NCI-H2227 (cell line): Measurements from ENCODE around the gene HOATZ.

ENCODE experiments used
- DNase-seq: peaks from one replicate; lab custom pipeline; 2025; ENCODE audit not compliant: unreplicated experiment; lab: John Stamatoyannopoulos, UW

HOATZ gene

DNA sequence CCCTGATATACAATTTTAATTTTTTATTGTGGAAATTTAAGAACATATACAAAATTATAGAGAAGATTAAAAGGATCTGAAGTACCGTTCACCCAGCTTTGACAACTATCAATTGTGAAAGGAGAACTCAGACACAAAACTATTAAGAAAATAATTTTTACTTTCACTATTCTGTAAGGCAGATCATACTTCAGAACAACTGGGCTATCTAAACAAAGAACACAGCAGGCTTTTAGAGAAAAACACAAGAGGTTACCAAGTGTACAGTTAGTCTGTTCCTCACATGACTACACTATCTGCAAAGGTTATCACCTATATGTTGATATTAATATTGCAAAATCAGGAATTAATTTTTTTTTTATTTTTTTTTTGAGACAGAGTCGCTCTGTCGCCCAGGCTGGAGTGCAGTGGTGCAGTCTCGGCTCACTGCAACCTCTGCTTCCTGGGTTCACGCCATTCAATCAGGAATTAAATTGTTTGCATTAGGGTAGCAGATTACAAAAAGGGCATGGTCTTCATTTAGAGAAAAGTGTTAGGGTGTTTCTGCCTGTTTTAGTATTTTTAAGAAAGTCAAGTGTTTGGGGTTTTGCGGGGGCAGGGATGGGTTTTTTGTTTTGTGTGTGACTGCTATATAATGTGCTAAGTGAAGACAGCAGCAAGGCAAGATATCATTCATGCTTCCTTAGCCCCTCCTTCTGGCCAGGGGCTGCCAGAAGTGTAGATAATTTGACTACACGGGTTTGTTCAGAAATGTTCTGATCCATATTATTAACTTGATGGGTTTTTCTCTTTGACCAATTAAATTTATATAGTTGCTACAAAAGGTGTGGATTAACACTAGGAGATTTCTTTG lies 60.0 kb downstream of the HOATZ start:
- DNase-seq: peak; percentile 5

DNA sequence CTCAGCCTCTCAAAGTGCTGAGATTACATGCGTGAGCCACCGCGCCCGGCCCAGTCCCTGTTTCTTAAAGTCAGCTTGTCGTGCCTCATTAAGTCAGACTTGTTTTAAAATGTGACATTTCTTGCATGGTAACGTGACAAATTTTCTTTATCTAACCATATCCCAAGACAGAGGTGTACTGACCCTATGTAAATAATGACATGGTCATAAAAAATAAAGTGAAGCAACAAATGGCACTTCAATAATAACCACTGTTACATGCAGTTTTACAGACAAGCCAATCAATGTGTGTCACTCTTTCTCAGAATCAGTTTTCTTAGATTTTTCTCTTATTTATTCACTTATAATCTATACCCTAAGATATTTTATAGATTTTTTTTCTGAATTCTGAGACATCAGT lies 61.2 kb downstream of the HOATZ start:
- no peak for DNase-seq

DNA sequence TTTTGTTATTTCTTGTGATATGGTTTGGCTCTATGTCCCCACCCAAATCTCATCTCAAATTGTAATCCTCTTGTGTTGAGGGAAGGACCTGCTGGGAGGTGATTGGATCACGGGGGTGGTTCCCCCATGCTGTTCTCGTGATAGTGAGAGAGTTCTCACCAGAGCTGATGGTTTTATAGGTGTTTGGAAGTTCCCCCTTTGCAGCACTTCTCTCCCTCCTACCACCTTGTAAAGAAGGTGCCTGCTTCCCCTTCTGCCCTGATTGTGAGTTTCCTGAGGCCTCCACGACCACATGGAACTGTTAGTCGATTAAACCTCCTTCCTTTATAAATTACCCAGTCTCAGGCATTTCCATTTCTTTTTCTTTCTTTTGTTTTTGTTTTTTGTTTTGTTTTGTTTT lies 63.2 kb downstream of the HOATZ start:
- no peak for DNase-seq

DNA sequence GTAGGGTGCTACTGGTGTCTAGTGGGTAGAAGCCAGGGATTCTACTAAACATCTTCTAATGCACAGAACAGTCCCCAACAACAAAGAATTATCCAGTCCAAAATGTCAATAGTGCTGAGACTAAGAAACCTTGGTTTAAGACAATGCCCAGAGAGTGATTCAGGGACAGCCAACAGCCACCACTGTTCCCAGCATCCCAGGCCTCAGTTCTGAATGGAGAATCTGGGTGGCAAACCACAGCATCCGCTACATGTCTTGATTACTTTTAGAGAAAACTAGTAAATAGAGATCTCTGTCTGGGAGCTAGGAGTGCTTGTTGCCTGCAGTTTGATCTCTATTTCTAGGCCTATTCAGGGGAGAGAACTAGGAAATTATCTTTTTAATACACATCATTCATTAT lies 66.8 kb downstream of the HOATZ start:
- no peak for DNase-seq

DNA sequence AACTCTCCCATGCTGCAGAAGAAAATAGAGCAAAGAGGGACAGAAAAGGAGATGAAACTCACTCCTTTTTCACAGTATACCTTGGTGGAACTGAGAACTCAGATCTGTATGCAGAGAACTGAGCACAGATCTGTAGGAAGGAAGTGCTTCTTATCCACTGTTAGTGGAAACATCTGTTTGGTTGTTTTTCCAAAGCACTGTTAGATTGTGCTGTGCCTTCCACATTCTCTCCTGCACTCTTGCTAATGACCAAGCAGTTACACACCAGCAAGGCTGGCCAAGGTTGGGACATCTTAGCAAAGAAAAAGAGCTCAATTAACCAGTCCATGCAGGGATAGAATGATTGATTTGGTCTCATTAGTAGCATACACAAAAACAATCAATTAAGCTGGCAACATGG lies 67.6 kb downstream of the HOATZ start:
- DNase-seq: no peak

DNA sequence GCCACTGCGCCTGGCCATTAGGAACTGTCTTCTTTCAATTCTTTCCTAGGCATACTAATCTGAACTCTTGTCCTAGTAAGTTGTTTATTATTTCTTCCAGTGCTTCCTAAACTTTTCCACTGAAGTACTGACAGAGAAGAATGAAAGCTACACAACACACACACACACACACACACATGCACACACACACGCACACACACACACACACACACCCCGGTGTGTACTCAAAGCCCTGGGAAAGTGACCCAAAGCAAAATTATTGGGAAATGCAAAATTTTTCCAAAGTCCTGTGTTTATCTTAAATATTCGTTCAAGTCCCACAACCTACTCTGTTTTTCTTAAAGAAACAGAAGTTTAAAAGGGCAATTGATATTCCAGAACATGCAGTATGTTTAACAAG lies 68.3 kb downstream of the HOATZ start:
- no peak for DNase-seq

DNA sequence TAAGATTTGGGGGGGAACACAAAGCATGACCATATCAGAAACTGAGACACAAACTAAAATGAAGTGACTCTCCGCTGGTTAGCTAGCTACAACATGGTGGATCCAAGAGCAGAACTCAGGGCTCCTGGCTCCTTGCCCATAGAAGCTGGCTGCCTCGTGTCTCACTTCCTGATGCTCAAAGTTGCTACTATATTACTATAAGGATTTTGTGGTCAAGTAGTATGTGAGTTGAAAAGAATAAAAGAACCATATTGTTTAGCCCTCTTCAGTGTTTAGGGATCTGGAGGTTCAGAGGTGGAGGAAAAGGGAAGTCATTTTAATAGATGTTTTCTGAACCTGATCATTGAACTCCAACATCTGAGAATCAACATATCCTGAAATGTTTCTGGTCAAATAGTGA lies 70.8 kb downstream of the HOATZ start:
- no peak for DNase-seq

DNA sequence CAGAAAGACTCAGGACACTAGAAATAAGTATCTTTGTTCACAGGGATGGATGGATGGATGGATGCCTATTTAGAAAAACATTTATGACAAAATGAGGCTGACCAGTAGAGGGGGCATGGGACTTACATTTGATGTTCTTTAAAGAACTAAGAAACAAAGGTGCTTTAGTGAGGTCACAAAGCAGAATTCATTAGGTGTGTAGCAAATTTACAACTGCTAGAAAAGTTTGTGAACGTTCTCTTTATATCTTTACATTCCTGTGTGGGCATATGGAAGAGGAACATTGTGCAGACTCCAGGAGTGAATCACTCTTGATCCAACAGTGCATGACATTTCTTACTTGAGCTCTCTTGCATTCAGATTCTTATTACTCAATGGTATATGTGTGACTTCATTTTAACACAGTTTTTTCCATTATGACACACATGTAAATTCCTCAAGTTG lies 71.8 kb downstream of the HOATZ start:
- DNase-seq: peak; percentile 43
